NCI-H2196 treated with DMSO at 0.1 percent for 48 hours (cell line): ENCODE data around the gene CERS4.
A peak's percentile ranks its signal among the peaks of the same experiment; 100 is the strongest.
"Not testable (repeated sequence)": the region's sequence is repeated elsewhere in the genome, so short reads cannot be mapped to it uniquely, and the experiment has no call there.

Experiments
- DNase-seq: peaks from one replicate; lab custom pipeline; 2025; ENCODE audit not compliant: unreplicated experiment; lab: John Stamatoyannopoulos, UW

The CERS4 gene

DNA sequence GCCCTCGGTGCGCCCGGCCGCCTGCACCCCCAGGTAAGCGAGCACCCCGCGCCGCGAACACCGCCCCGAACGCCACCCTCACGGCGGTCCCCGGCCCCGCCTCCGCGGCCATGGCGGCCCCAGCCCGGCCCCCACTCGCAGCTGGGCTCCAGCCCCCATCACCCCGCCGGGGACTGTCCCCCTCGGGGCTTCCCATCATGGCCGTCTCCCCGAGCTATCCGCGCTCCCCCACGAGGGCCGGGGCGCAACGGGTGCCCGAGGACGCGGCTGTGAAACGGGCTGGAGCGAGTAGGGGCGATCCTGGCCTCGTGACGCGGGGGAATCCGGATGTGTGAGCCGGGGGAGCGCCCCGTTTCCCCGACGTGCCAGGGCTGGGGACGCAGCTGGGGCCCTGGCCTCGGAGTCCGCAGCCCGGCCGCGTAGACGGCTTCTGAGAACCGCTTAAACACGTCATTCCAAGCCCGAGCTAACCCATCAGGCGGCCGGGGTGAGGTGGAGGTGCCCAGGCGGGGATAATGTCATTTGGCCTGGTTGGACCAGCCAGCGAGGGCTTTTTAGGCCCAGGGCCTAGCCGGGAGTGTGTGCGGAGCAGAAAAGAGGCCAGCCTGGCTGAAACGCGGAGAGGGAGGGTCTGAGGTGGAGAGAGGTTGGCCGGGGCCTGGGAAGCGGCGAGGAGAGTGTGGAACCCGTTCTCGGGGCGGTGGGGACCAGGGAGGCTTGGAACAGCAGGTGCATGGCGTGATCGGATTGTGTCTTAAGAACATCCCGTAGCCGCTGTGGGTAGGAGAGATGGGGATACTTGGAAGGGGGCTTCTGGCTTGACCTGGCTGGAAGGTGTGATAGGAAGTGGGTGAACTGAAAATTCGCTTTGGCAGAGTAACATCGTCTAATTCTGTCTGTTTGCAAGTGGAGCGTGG lies 550 bp downstream of the CERS4 start:
- DNase-seq = no peak

DNA sequence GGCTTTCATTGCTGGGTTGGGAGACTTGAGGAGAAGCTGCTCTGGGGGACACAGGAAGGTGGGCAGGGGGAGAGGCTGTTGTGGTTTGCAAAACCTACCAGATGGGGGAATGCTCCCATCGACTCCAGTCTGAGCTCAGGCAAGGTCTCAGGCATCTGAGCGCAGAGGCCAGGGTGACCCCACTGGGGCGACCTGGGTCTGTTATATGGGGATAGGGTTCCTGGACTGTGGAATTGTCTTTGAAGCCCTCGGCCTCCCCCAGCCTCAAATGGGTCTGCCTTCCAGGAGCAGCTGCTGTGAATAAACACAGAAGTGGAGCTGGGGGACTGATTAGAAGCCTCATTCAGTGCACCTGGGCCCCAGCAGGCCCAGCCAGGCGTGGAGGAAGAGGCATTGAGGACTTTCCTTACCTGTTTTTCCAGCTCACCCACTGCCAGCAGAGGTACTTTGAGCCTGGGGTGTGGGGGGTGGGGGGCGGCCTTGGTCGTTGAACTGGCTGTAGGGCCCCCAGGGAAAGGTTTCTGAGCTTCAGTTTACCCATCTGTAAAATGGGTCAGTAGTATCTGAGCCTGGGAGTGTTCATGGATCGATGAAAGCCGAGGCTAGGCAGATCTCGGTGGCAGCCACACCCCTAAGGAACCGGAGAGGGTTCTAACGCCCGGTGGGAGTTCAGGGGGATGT lies 1.4 kb downstream of the CERS4 start:
- no peak for DNase-seq

DNA sequence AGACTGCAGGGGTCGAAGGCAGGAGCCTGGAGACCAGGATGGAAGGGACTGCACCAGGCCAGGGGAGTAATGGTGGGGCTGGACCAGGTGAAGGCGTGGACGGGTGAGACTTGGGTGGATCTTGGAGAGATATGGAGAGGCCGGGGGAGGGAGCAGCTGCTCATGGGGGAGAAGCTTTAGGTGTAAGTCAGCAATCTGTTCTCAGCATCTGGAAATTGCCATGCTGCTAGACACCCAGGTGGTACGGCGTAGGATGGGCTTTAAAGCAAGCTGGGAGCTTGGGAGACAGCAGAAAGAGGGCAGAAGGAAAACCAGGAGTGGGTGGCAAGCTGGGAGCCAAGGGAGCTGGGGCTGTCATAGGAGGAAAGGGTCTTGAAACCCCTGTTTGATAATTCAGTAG lies 3.0 kb downstream of the CERS4 start:
- DNase-seq = no peak

GRCh38 chr19:8212916-8213315 lies 3.7 kb downstream of the CERS4 start:
- no peak for DNase-seq

DNA sequence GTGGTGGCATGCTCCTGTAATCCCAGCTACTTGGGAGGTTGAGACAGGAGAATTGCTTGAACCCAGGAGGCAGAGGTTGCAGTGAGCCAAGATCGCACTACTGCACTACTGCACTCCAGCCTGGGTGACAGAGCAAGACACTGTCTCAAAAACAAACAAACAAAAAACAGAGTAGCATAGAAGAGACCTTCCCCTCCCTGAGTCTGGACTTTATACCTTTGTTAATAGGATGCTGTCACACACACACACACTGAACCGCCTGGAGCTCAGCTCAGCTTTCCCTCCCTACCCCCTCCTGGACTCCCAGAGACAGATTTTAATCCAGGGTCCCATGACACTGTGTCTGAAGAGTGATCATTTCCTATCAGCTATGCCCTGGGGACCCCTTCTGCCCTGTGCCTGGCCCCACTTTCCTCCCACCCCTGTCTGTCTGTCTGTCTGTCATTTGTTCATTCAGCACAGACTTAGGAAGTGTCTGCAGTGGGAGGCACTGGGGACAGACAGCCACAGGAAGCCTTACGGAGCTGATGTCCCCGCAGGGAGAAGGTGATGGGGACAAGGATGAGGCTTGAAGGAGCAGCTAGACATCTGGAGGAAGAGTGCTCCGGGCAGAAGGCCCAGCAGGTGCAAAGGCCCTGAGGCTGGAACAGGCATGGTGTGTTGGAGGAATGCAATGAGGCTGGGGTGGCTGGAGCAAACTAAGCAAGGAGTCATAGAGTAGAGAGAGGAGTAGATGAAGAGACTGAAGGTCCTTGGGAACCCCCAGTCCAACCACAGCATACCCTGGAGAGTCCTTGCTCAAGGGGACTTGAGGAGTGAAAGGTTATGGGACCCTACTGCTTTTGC lies 4.9 kb downstream of the CERS4 start:
- DNase-seq = no peak

DNA sequence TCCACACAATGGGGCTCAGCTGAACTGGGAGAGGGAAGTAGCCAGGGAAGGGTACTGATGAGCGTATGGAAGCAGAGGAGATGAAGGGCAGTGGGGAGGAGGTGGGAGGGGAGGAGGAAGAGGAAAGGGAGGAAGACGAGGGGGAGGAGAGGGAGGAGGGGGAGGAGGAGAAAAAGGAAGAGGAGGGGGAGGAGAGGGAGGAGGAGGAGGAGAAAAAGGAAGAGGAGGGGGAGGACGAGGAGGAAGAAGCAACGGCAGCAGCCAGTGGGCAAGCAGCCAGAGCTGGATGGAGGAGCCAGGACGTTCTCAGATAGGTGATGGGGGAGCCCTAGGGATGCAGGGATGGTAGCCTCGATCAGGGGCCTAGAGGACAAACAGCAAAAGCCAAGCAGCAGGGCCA lies 5.6 kb downstream of the CERS4 start:
- DNase-seq = no peak

GRCh38 chr19:8215783-8216182 lies 6.6 kb downstream of the CERS4 start:
- DNase-seq = no peak

- DNase-seq = no peak
Measured at GRCh38 chr19:8216357-8216756, 7.2 kb downstream of the CERS4 start.

DNA sequence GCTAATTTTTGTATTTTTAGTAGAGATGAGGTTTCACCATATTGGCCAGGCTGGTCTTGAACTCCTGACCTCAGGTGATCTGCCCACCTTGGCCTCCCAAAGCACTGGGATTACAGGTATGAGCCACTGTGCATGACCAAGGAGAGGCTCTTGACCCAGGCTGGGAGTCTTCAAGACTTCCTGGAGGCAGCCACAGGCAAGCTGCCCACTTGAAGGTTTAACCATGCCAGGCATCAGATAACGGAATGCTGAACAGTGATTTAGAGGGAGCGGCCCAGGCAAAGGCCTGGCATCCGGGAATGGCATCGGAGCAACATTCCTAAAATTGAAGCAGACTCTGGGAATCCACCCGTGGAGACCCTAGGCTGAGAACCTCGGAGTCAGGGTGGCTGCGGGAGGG lies 9.0 kb downstream of the CERS4 start:
- not testable (repeated sequence) for DNase-seq

DNA sequence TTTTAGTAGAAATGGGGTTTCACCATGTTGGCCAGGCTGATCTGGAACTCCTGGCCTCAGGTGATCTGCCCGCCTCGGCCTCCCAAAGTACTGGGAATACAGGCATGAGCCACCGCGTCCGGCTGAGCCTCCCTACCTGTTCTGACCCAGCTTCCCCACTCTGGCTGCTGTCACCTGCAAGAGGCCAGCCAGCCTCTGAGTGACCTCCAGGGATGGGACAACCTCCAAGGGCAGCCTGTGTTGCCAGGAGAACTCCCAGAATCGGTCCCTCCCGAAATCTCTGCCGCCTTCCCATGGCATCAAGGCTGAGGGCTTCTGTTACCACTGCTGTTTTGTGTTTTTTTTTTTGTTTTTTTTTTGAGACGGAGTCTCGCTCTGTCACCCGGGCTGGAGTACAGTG lies 11.3 kb downstream of the CERS4 start:
- DNase-seq = no peak

GRCh38 chr19:8221161-8221560 lies 12.0 kb downstream of the CERS4 start:
- DNase-seq = peak; percentile 87

DNA sequence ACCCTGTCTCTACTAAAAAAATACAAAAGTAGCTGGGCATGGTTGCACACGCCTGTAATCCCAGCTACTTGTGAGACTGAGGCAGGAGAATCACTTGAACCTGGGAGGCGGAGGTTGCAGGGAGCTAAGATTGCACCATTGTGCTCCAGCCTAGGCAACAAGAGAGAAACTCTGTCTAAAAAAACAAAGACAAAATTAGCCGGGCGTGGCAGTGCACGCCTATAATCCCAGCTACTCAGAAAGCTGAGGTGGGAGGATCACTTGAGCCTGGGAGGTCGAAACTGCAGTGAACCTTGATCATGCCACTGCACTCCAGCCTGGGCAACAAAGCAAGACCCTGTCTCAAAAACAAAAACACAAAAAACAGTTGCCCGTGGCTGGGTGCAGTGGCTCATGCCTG lies 14.3 kb downstream of the CERS4 start:
- DNase-seq = not testable (repeated sequence)

DNA sequence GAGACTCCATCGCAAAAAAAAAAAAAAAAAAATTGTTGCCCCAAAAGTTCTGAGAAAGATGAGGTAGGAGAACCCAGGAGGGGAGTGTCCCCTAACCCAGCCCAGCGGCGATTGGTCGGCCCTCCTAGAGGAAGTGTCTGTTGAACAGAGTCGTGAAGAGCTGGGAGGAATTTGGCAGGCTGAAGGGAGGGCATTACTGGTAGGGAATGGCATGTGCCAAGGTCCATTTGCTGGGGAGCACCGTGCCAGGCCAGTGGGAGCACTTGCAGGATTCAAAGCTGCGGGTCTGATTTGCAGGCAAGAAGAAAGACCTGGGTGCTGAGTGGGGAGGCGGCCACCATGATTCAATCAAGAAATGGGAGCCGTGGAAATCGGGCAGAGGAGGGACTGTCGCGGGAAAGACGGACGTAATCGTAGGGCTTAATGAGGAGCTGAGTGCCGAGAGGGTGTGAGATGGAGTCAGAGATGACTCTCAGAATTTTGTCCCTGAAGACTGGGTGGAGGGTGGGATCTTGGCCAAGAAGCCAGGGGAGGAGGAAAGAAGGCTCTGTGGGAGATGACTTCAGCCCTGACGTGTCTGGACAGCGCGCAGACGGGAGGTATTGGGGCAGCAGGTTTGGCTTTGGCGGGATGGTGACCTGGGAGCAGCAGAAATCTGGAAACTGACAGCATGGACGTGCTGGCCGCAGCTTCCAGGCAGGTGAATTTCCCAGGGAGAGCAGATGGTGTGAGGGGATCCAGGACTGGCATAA lies 15.4 kb downstream of the CERS4 start:
- DNase-seq = no peak

DNA sequence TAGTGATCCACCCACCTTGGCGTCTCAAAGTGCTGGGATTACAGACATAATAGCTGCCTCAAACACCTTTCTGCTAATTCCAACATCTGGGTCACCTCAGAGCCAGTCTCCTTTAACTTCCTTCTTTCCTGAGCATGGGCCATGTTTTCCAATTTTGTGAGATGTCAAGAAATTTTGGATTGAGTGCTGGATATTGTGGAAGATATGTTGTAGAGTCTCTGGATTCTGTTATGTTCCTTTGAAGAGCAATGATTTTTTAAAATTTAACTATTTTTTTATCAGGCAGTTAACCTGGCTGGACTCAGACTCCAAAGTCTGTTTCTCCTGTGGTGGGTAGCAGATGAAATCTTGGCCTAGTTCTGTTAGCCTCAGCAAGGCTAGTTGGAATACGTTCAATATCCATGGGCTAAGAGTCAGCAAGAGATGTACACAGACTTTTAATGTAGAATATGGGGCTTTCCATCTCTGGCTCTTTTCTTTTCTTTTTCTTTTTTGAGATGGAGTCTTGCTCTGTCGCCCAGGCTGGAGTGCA lies 22.0 kb downstream of the CERS4 start:
- DNase-seq = no peak

DNA sequence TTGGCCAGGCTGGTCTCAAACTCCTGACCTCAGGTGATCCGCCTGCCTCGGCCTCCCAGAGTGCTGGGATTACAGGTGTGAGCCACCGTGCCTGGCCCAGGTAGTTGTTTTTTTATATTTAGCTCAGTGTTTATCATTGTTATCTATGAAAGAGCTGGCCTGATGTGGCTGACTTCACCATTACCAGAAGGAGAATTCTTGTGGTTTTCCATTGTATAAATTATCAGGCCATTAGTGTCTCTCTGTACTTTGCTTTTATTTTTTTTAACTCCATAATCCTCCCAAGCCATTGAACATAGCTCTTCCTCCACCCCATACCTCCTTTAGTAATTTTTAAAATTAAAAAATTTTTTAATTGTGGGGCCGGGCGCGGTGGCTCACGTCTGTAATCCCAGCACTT lies 24.2 kb downstream of the CERS4 start:
- no peak for DNase-seq

DNA sequence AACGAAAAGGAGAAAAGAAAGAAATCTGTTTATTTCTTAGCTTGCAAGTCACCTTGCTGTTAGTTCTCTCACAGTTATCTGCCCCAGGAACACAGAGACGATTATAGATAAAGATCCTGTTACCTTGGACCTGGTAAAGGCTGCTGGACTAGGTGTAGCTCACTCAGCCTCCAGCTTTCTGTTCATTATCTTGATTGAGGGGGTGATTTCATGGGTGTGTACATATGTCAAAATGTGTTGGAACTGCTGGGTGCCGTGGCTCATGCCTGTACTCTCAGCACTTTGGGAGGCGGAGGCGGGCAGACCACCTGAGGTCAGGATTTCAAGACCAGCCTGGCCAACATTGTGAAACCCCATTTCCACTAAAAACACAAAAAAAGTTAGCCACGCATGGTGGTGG lies 27.9 kb downstream of the CERS4 start:
- no peak for DNase-seq

DNA sequence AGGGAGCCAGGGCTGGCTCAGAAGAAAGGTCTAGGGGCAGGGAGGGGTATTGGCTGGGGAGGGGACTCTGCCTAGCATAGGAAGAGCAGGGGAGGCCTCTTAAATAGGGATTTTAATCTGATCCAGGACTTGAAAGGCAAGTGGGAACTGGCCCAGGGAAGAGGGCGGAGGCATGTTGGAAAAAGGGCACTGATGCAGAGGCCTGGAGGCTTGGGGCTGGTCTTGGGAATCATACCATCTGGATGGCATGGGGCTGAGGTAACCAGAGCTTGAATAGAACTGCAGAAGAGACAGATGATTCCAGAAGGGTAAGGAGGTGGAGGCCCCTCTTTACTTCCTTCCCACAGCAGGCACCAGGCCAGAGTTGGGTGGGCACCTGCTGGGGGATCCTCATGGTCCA lies 29.1 kb downstream of the CERS4 start:
- DNase-seq = no peak

- DNase-seq = no peak
Measured at GRCh38 chr19:8239528-8240273, 30.5 kb downstream of the CERS4 start.

DNA sequence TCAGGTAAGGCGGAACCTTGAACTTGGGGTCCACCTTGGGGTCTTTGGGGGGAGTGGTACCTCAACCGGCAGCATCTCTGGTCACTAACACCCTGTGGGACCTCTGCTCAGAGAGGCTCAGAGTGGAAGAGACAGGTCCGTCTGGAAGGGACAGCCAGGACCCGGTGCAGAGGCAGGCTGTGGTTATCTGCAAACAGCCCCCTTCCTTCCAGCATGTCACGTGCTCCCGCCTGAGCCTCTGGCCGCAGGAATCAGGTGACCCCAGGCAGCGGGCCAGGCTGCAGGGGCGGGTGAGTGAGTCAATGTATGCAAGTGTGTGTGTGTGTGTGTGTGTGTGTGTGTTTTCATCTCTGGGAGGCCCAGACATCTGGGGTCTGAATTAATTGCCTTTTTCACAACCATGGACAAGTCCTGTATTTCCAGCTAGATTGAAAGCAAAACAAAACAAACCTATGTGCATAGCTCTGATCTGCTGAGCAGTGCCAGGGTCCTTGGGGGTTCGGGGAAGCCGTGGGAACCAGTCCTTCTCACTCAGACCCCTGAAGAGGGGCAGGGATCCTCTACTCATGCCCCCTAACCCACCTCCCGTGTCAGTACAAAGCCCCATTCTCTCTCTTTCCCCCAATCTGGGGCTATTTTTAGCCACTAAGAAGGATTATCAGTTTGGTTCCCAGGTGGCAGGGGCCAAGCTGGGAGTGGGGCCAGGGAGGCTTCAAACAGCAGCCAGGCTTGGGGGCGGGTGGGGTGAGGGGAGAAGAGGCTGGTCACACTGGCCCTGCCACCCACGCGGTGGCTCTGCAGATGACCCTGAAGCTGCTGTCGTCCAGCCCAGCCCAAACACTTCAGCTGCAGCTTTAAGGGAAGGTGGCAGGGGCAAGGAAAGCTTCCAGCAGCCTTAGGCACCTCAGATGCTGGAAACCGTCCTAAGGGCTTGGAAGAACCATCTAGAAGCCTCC lies 31.4 kb downstream of the CERS4 start:
- peak; percentile 94 for DNase-seq
